GM19193 (cell line): ENCODE data around the gene KIAA0513.

Source experiments
- POLR2A ChIP-seq: IDR thresholded peaks from 4 replicates; pipeline ENCODE4 v1.6.1; 2011; ENCODE audit not compliant: insufficient read depth, insufficient read length; ENCODE audit errors: extremely low read depth

The KIAA0513 gene

DNA sequence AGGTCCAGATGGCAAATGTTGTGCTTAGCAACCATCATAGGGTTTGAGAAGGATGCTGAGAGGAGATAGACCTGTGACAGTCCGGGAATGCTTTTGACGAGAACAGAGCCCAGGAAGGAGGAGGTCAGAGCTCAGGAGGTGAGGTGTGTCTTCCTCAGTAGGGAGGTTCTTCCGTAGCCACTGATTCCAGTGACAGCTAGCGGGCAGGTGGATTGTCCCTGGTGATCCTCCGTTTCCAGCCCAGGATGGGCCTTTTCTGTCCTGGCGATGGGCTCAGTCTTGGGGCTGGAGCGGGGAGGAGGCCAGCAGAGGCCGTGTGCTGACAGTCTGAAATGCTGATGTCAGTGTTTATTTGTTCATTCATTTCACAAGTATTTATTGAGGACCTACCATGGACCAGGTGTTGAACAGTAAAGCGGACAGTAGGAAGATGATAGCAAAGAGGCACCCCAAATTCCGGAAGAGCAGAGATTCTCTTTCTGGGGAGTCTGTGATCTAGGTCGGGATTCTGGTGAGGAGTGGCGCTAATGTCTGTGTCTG is 38.8 kb downstream of the KIAA0513 start:
- no peak for TF ChIP-seq POLR2A

DNA sequence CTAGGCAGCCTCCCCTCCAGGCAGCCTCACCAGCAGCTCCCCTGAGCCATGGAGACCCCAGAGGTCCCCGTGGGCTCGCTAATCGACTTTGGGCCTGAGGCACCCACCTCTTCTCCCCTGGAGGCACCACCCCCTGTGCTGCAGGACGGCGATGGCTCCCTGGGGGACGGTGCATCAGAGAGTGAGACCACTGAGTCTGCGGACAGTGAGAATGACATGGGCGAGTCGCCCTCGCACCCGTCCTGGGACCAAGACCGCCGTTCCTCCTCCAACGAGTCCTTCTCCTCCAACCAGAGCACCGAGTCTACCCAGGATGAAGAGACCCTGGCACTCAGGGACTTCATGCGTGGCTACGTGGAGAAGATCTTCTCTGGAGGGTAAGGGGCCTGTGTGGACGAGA is 39.4 kb downstream of the KIAA0513 start:
- no peak for TF ChIP-seq POLR2A

- no peak for TF ChIP-seq POLR2A
Observed at GRCh38 chr16:85067426-85067825, 39.8 kb downstream of the KIAA0513 start.

DNA sequence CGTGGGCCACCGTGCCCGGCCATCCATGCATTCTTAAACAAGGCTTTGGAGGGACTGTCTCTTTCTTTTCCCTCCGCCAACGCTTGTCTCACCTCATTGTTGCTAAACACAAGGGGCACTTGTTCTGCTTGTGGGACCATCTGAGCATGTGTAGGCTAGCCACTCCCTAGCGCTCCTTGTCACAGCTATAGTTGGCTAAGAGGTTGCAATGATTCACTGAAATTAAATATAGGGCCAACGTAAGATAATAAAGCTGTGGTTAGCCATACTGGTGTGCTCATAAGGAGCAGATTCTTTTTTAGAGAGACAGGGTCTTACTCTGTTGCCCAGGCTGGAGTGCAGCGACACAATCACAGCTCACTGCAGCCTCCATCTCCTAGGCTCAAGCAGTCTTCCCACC is 41.2 kb downstream of the KIAA0513 start:
- no peak for TF ChIP-seq POLR2A

DNA sequence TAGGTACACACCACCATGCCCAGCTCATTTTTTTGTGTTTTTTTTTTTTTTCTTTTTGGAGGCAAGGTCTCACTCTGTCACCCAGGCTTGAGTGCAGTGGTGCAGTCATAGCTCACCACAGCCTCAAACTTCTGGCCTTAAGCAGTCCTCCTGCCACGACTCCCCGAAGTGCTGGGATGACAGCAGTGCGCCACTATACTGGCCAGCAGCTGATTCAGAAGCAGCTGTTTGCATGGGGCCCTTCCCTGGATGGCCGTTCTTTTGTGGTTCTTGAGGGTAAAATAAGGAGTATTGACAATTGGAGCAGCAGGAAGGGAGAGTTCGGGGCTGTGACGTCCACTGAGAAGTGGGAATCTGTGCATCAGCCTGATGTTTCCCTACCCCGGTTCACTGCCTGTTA is 41.6 kb downstream of the KIAA0513 start:
- TF ChIP-seq POLR2A, result no peak

DNA sequence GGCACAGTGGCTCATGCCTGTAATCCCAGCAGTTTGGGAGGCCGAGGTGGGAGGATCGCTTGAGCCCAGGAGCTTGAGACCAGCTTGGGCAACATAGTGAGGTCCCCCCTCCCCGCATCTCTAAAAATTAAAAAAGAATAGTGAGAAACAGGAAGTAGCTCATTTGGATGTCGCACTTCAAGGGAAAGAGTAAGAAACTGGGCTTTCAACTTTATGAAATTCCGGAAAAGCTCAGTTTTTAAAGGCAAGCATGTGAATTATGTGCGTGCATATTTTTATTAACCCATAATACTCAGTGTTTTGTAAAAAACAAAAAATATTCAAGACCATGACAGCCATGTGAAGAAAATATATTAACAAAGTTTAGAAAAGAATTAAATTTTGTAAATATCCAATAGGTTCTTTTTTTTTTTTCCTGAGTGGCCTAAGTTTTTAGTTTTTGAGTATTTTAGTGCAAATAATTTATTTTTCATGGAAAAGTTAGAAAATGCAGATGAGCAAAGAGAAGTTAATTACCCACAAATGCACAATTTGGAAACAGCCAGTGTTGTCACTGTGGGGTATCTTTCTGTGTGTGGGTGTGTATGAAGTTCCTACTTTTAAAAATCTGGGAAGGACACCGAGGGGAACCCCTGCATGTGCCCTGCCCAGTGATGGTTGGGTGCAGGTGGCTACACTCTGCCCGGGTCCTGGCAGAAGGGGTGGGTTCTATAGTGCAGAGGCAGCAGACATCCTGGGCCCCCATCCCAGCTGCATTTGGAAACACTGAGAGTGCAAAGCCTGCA is 44.7 kb downstream of the KIAA0513 start:
- TF ChIP-seq POLR2A, result no peak

DNA sequence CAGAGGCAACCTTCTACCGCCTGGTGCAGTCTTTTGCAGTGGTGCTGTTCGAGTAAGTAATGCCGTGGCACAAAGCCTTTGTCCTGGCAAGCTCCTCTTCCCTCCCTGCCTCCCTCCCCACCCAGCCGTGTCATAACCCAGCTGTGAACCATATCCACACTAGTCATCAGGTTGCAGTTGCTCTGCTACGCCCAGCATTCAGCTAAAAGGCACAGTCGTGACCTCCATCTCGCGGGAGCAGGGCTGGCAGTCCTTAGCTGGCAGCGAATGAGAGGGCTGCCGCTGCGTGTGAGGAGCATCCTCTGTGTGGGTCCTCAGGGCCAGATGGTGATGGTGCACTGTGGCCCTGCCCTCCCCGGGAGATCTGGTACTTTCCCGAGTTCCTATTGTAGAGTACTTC is 45.4 kb downstream of the KIAA0513 start:
- no peak for TF ChIP-seq POLR2A

DNA sequence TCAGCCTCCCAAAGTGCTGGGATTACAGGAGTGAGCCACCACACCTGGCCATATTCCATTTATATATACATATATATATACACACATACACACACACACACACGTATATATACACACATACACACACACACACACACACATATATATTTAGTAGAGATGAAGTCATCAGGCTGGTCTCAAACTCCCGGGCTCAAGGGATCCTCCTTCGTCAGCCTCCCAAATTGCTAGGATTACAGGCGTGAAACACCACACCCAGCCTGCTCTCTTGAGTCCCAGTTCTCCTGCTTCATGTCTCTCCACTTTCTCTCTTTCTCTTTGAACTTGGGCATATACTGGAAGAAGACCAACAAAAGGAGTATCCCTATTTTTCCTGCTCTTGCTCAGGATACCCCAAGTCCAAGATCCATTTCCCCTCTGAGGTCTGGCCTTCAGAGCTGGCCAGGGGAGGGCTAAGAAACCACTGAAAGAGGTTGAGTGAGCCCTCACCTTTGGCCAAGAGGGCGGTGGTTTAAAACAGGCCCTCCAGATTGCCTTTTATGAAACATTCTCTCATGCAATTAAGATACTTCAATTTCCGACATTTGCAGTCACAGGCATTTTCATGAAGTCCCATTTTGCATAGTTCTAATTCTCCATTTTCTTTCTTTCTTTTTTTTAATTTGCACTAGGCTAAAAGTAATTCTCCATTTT is 46.8 kb downstream of the KIAA0513 start:
- no peak for TF ChIP-seq POLR2A

GRCh38 chr16:85075236-85075924 is 47.8 kb downstream of the KIAA0513 start:
- TF ChIP-seq POLR2A, result no peak

GRCh38 chr16:85077039-85077438 is 49.4 kb downstream of the KIAA0513 start:
- no peak for TF ChIP-seq POLR2A

DNA sequence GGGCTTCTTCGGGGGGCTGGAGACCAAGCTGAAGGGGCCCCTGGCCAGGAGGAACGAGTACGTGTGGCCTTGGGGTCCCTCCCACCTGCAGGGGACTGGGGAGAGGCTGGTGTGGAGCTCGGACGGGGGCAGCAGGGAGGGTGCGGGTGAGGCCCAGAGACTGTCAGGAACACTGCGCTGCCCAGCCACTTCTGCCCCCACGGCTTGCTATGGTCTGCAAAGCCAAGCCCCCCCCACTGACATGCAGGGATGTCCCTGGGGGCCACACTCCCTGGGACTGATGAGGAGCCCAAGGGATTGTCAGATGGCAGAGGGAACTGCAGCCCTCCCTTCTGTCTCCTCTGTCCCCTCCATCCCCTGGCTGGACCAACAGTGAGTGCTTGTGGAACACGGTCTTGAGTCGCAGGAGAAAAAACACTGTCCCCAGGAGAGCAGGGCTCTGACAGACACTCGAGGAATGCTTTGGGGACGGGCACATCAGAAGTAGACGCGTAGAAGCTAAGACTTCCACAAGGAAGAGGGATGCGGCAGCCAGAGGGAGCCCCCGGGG is 50.1 kb downstream of the KIAA0513 start:
- no peak for TF ChIP-seq POLR2A

- no peak for TF ChIP-seq POLR2A
Observed at GRCh38 chr16:85078226-85078625, 50.6 kb downstream of the KIAA0513 start.

DNA sequence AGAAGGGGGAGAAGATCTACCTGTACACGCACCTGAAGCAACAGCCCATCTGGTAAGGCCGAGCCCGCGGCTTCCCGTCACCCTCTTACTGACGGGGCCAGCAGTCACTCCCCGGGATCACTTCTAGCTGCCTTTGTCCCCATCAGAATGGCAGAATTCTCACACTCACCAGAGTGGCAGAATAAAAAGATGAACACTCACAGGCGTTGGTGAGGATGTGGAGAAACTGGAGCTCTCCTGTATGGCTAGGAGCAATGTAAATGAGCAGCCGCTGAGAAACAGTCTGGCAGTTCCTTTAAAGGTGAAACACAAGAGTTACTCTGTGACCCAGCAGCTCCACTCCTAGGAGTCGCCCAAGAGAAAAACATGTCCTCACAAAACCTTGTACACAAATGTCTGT is 51.4 kb downstream of the KIAA0513 start:
- TF ChIP-seq POLR2A, result no peak

DNA sequence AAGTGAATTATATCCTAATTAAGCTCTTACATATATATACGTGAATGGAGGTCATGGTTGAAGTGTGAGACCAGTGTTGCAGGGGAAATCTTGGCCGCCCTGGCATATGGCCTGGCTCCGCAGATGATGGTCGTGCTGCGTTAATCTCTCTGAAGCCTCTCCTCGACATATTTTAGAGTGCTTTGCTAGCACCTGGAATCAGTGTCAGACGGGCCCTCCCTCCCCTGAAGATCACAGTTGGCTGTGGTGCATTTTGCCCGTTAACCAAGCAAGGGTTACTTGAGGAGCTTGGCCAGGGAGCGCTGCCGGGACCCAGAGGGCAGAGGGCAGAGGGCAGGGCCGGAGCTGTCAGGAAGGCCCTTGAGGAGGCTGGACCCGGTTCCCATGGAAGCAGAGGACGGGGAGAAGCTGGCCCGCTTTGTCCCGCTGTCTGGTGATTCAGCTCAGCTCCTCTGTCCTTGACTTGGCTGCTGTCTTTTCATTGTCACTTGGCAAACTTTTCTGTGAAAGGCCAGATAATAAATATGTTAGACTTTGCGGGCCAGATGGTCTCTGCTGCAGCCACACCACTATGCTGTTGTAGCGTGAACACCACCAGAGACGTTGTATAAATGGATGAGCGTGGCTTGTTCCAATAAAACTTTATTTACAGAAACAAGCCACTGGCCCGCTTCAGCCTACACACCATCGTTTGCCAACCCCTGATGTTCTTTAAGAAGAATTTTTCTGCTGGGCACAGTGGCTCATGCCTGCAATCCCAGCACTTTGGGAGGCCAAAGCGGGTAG is 52.4 kb downstream of the KIAA0513 start:
- no peak for TF ChIP-seq POLR2A
